CD4-positive, alpha-beta T cell treated with Interleukin-6 for 4 hours (primary cell): Measurements from ENCODE around the gene GNG12.

Source experiments
- DNase-seq: peaks from one replicate; pipeline ENCODE4 v3.0.0-alpha.2; 2020; ENCODE audit warnings: mixed read lengths

GNG12 gene

GRCh38 chr1:67839826-67840225, 6.6 kb upstream of the GNG12 start:
- DNase-seq = no peak

- no peak for DNase-seq
These were observed 5.1 kb upstream of the GNG12 start for GRCh38 chr1:67838180-67838910.

- DNase-seq = no peak
These were observed 3.5 kb upstream of the GNG12 start for GRCh38 chr1:67836769-67837168.

- DNase-seq = no peak
These were observed 2.6 kb upstream of the GNG12 start for GRCh38 chr1:67835663-67836452.

GRCh38 chr1:67834246-67834877, 1.1 kb upstream of the GNG12 start:
- DNase-seq = no peak

GRCh38 chr1:67833602-67833940, 304 bp upstream of the GNG12 start:
- no peak for DNase-seq

- no peak for DNase-seq
These were observed 1.3 kb downstream of the GNG12 start for GRCh38 chr1:67831850-67832513.

- no peak for DNase-seq
These were observed 2.1 kb downstream of the GNG12 start for GRCh38 chr1:67830928-67831830.

GRCh38 chr1:67830226-67830625, 3.0 kb downstream of the GNG12 start:
- DNase-seq = no peak

- no peak for DNase-seq
These were observed 5.6 kb downstream of the GNG12 start for GRCh38 chr1:67827688-67828087.

GRCh38 chr1:67825591-67825990, 7.7 kb downstream of the GNG12 start:
- DNase-seq = no peak

- DNase-seq = no peak
These were observed 8.5 kb downstream of the GNG12 start for GRCh38 chr1:67824766-67825165.

GRCh38 chr1:67823615-67824014, 9.7 kb downstream of the GNG12 start:
- DNase-seq = no peak

GRCh38 chr1:67821263-67821662, 12.0 kb downstream of the GNG12 start:
- DNase-seq = no peak

- no peak for DNase-seq
These were observed 14.5 kb downstream of the GNG12 start for GRCh38 chr1:67818725-67819301.

GRCh38 chr1:67818162-67818561, 15.1 kb downstream of the GNG12 start:
- no peak for DNase-seq

GRCh38 chr1:67817319-67817718, 15.9 kb downstream of the GNG12 start:
- no peak for DNase-seq

GRCh38 chr1:67816506-67816905, 16.8 kb downstream of the GNG12 start:
- no peak for DNase-seq

- no peak for DNase-seq
These were observed 17.2 kb downstream of the GNG12 start for GRCh38 chr1:67816095-67816475.

GRCh38 chr1:67815303-67816094, 17.8 kb downstream of the GNG12 start:
- no peak for DNase-seq

- DNase-seq = no peak
These were observed 19.0 kb downstream of the GNG12 start for GRCh38 chr1:67814121-67814772.
